H9 (cell line): ENCODE measurements around the gene DNMBP. TPM values are rescaled to one million over a fixed set of nuclear protein-coding genes. Genes with fewer than 3 reads are reported as not detected.
A peak's percentile ranks its signal among the peaks of the same experiment; 100 is the strongest.

Experiments
- DNase-seq: peaks from one replicate; pipeline ENCODE4 v3.0.0-alpha.2; 2017
- H2AFZ ChIP-seq: one replicate; pipeline ENCODE4 v1.6.1; 2013; ENCODE audit warnings: mild to moderate bottlenecking, low read length, control low read depth, moderate library complexity
- H2AK5ac ChIP-seq: 2 replicates; pipeline ENCODE4 v1.6.1; 2013; ENCODE audit warnings: low read length, control low read depth, mixed read lengths; ENCODE audit not compliant: insufficient read length
- H2BK120ac ChIP-seq: one replicate; pipeline ENCODE4 v1.6.1; 2013; ENCODE audit warnings: low read depth, mild to moderate bottlenecking, low read length, control low read depth, inconsistent platforms; ENCODE audit not compliant: poor library complexity, severe bottlenecking
- H2BK12ac ChIP-seq: 2 replicates; pipeline ENCODE4 v1.6.1; 2013; ENCODE audit warnings: low read length, control low read depth, mixed read lengths, low read depth; ENCODE audit not compliant: insufficient read length
- H2BK15ac ChIP-seq: 2 replicates; pipeline ENCODE4 v1.6.1; 2013; ENCODE audit warnings: low read depth, low read length, control low read depth
- H2BK20ac ChIP-seq: one replicate; pipeline ENCODE4 v1.6.1; 2013; ENCODE audit warnings: low read depth, mild to moderate bottlenecking, low read length, control low read depth, inconsistent platforms; ENCODE audit not compliant: poor library complexity, severe bottlenecking
- H2BK5ac ChIP-seq: 2 replicates; pipeline ENCODE4 v1.6.1; 2013; ENCODE audit warnings: low read length, control low read depth, mixed read lengths; ENCODE audit not compliant: insufficient read length
- H3K14ac ChIP-seq: 2 replicates; pipeline ENCODE4 v1.6.1; 2013; ENCODE audit warnings: low read length, control low read depth; ENCODE audit not compliant: insufficient read depth
- H3K18ac ChIP-seq: 2 replicates; pipeline ENCODE4 v1.6.1; 2013; ENCODE audit warnings: low read depth, mild to moderate bottlenecking, mixed read lengths, low read length, control low read depth; ENCODE audit not compliant: insufficient read length
- H3K23ac ChIP-seq: 2 replicates; pipeline ENCODE4 v1.6.1; 2013; ENCODE audit warnings: low read length, control low read depth, mixed read lengths, low read depth; ENCODE audit not compliant: insufficient read length
- H3K23me2 ChIP-seq: 2 replicates; pipeline ENCODE4 v1.6.1; 2013; ENCODE audit warnings: low read depth, mild to moderate bottlenecking, mixed read lengths, low read length, control low read depth; ENCODE audit not compliant: insufficient read length, poor library complexity, severe bottlenecking
- H3K27ac ChIP-seq: 2 replicates; pipeline ENCODE4 v1.5.1; 2013; ENCODE audit warnings: low read length, control low read depth, mixed read lengths, low read depth; ENCODE audit not compliant: insufficient read length
- H3K27me3 ChIP-seq: 2 replicates; pipeline ENCODE4 v1.6.1; 2013; ENCODE audit warnings: low read length, control low read depth, inconsistent platforms; ENCODE audit not compliant: insufficient read depth
- H3K4ac ChIP-seq: 2 replicates; pipeline ENCODE4 v1.6.1; 2013; ENCODE audit warnings: low read depth, mild to moderate bottlenecking, control low read depth, inconsistent platforms, low read length, moderate library complexity
- H3K4me1 ChIP-seq: 2 replicates; pipeline ENCODE4 v1.6.1; 2013; ENCODE audit warnings: low read length, control low read depth, inconsistent platforms; ENCODE audit not compliant: insufficient read depth
- H3K4me2 ChIP-seq: 2 replicates; pipeline ENCODE4 v1.6.1; 2013; ENCODE audit warnings: low read length, control low read depth, mixed read lengths; ENCODE audit not compliant: insufficient read length, insufficient read depth
- H3K56ac ChIP-seq: 2 replicates; pipeline ENCODE4 v1.6.1; 2013; ENCODE audit warnings: low read depth, mild to moderate bottlenecking, mixed read lengths, low read length, control low read depth; ENCODE audit not compliant: insufficient read length
- H3K79me1 ChIP-seq: 2 replicates; pipeline ENCODE4 v1.6.1; 2013; ENCODE audit warnings: low read depth, mild to moderate bottlenecking, moderate library complexity, low read length, control low read depth, inconsistent platforms; ENCODE audit not compliant: insufficient read depth, poor library complexity, severe bottlenecking
- H3K79me2 ChIP-seq: 2 replicates; pipeline ENCODE4 v1.6.1; 2013; ENCODE audit warnings: low read length, control low read depth, inconsistent platforms; ENCODE audit not compliant: insufficient read depth
- H3K9ac ChIP-seq: 2 replicates; pipeline ENCODE4 v1.6.1; 2013; ENCODE audit warnings: low read length, control low read depth, mixed read lengths; ENCODE audit not compliant: insufficient read length; ENCODE audit errors: extremely low read depth
- H3K9me3 ChIP-seq: one replicate; pipeline ENCODE4 v1.6.1; 2013; ENCODE audit warnings: low read depth, low read length, inconsistent platforms; ENCODE audit not compliant: control insufficient read depth
- H3T11ph ChIP-seq: one replicate; pipeline ENCODE4 v1.6.1; 2013; ENCODE audit warnings: mild to moderate bottlenecking, low read length, control low read depth, inconsistent platforms
- H4K20me1 ChIP-seq: one replicate; pipeline ENCODE4 v1.6.1; 2013; ENCODE audit not compliant: control insufficient read depth, insufficient read length, insufficient read depth
- H4K5ac ChIP-seq: 2 replicates; pipeline ENCODE4 v1.6.1; 2013; ENCODE audit warnings: low read depth, mild to moderate bottlenecking, mixed read lengths, low read length, control low read depth; ENCODE audit not compliant: insufficient read length
- H4K8ac ChIP-seq: replicated peaks from 2 replicates; pipeline ENCODE4 v1.6.1; 2013; ENCODE audit warnings: low read length, control low read depth, mixed read lengths, low read depth; ENCODE audit not compliant: insufficient read length
- H4K91ac ChIP-seq: 2 replicates; pipeline ENCODE4 v1.6.1; 2013; ENCODE audit warnings: low read depth, mild to moderate bottlenecking, moderate library complexity, mixed read lengths, low read length, control low read depth; ENCODE audit not compliant: insufficient read length
- H3K27ac Mint-ChIP-seq, 3 experiments: 2 replicates in 2 of 3; 3 replicates in 1 of 3; pipeline ENCODE4 v1.8.0; 2020 to 2021; ENCODE audit warnings: mixed read lengths in 3 of 3, mild to moderate bottlenecking in 1 of 3, moderate library complexity in 1 of 3
- H3K27me3 Mint-ChIP-seq: 2 replicates; pipeline ENCODE4 v1.8.0; 2021; ENCODE audit warnings: low read depth, mild to moderate bottlenecking, moderate library complexity, mixed read lengths
- H3K36me3 Mint-ChIP-seq, 3 experiments: 2 replicates in 2 of 3; 3 replicates in 1 of 3; pipeline ENCODE4 v1.8.0; 2020 to 2021; ENCODE audit warnings: low read depth in 3 of 3, mixed read lengths in 3 of 3; ENCODE audit not compliant: insufficient read depth in 1 of 3
- H3K4me1 Mint-ChIP-seq, 2 experiments: 2 replicates each; pipeline ENCODE4 v1.8.0; 2020; ENCODE audit warnings: mixed read lengths in 2 of 2
- H3K4me3 Mint-ChIP-seq, 2 experiments: 2 replicates in 1 of 2; 3 replicates in 1 of 2; pipeline ENCODE4 v1.8.0; 2020 to 2021; ENCODE audit warnings: mild to moderate bottlenecking in 2 of 2, mixed read lengths in 2 of 2, moderate library complexity in 1 of 2
- H3K9me3 Mint-ChIP-seq, 2 experiments: 2 replicates in 1 of 2; 3 replicates in 1 of 2; pipeline ENCODE4 v1.8.0; 2020; ENCODE audit warnings: mild to moderate bottlenecking in 2 of 2, mixed read lengths in 2 of 2, moderate library complexity in 1 of 2
- CTCF ChIP-seq: fragments of 200-600 bp; sonication (generic); conservative IDR thresholded peaks from 3 replicates; pipeline ENCODE4 v1.8.0; 2021; ENCODE audit warnings: antibody characterized with exemption, mild to moderate bottlenecking
- WGBS: extraction: QIAGEN DNeasy Blood & Tissue Kit; methylation state at CpG from one replicate; pipeline ENCODE4 v1.1.7; 2013; ENCODE audit warnings: missing lambda C conversion rate, low lambda C conversion rate, mixed read lengths; ENCODE audit not compliant: insufficient read length; ENCODE audit errors: extremely low coverage; 5-methylcytosine and 5-hydroxymethylcytosine counted together
- total RNA-seq: library from RNA; stranded (reverse); gene quantifications from 2 replicates; pipeline ENCODE4 v1.2.1, GENCODE V29; 2021

DNMBP gene
- total RNA-seq, 1 experiment from 2014 or later: 25.6 TPM

GRCh38 chr10:99926925-99927720, 82.6 kb downstream of the DNMBP start:
- no peak overlapping the region for H3K27ac ChIP-seq
- H3K14ac ChIP-seq: no peak overlapping the region
- H3K23me2 ChIP-seq: no peaks in the 10 kb centered on the region
- no peak overlapping the region for H2AK5ac ChIP-seq
- H3K56ac ChIP-seq: no peak overlapping the region
- H3K79me1 ChIP-seq: no peaks in the 10 kb centered on the region
- no peak overlapping the region for H2BK20ac ChIP-seq
- H2AFZ ChIP-seq: no peak overlapping the region
- no peak overlapping the region for H3T11ph ChIP-seq
- H3K9me3 Mint-ChIP-seq: no peaks in the 10 kb centered on the region
- no peak overlapping the region for H3K4me3 Mint-ChIP-seq
- no peak for DNase-seq
- H4K5ac ChIP-seq: no peak overlapping the region
- H4K8ac ChIP-seq: no peak overlapping the region
- no peaks in the 10 kb centered on the region for H4K20me1 ChIP-seq
- no peak overlapping the region for H3K4ac ChIP-seq
- no peak overlapping the region for H2BK12ac ChIP-seq
- H3K18ac ChIP-seq: no peak overlapping the region
- H3K4me1 ChIP-seq: peaks cover 12% of the 10 kb centered on the region; the same call in 1 of the 2 replicates
- no peak for TF ChIP-seq CTCF
- H3K23ac ChIP-seq: no peak overlapping the region
- no peak overlapping the region for H2BK5ac ChIP-seq
- no peaks in the 10 kb centered on the region for H3K9me3 ChIP-seq
- no peak overlapping the region for H3K4me2 ChIP-seq
- peaks cover 39 to 45% of the 10 kb centered on the region in 2 experiments for H3K4me1 Mint-ChIP-seq
- peak overlapping the region in 2 of 3 experiments; percentile 7 to 59; a peak in 2 of 7 replicates for H3K27ac Mint-ChIP-seq
- no peak overlapping the region for H4K91ac ChIP-seq
- H3K79me2 ChIP-seq: no peaks in the 10 kb centered on the region
- no peaks in the 10 kb centered on the region for H3K27me3 Mint-ChIP-seq
- no peak overlapping the region for H3K9ac ChIP-seq
- no peaks in the 10 kb centered on the region for H3K27me3 ChIP-seq
- no peak overlapping the region for H2BK120ac ChIP-seq
- no CpG with 5 or more reads among the region's 9 CpGs for WGBS
- H2BK15ac ChIP-seq: no peak overlapping the region
- no peaks in the 10 kb centered on the region for H3K36me3 Mint-ChIP-seq
